HepG2 (cell line): ENCODE results near the gene NRSN2. TPM values are rescaled to one million over a fixed set of nuclear protein-coding genes. Genes with fewer than 3 reads are reported as not detected.

Source experiments
- ATF1 ChIP-seq: IDR thresholded peaks from 2 replicates; pipeline ENCODE4 v1.6.1; 2016; ENCODE audit warnings: mild to moderate bottlenecking, control low read depth
- ATRX ChIP-seq: sonication (generic); formaldehyde crosslinking; IDR thresholded peaks from 2 replicates; pipeline ENCODE4 v1.4.0; 2020; ENCODE audit warnings: missing genetic modification reagents, borderline replicate concordance
- GATAD2A ChIP-seq: IDR thresholded peaks from 2 replicates; pipeline ENCODE4 v1.6.1; 2016
- GZF1 ChIP-seq: sonication (generic); formaldehyde crosslinking; IDR thresholded peaks from 2 replicates; pipeline ENCODE4 v1.5.1; 2020; ENCODE audit warnings: mild to moderate bottlenecking, missing genetic modification reagents
- HNRNPL ChIP-seq: fragments of 200-400 bp; formaldehyde crosslinking; IDR thresholded peaks from 2 replicates; pipeline ENCODE4 v1.6.1; 2017; ENCODE audit warnings: mild to moderate bottlenecking, low read depth, low read length
- MTF2 ChIP-seq: sonication (generic); formaldehyde crosslinking; IDR thresholded peaks from 2 replicates; pipeline ENCODE4 v1.5.0; 2020; ENCODE audit warnings: missing genetic modification reagents, borderline replicate concordance
- NAIF1 ChIP-seq: sonication (generic); formaldehyde crosslinking; IDR thresholded peaks from 2 replicates; pipeline ENCODE4 v1.5.0; 2020; ENCODE audit warnings: mild to moderate bottlenecking, missing genetic modification reagents, borderline replicate concordance
- PTBP1 ChIP-seq: fragments of 200-400 bp; formaldehyde crosslinking; IDR thresholded peaks from 2 replicates; pipeline ENCODE4 v1.6.1; 2018; ENCODE audit warnings: low read length, low read depth; ENCODE audit not compliant: poor library complexity, severe bottlenecking
- RELA ChIP-seq: sonication (generic); formaldehyde crosslinking; IDR thresholded peaks from 2 replicates; pipeline ENCODE4 v1.4.0; 2020; ENCODE audit warnings: missing genetic modification reagents
- SMYD3 ChIP-seq: sonication (generic); formaldehyde crosslinking; IDR thresholded peaks from 2 replicates; pipeline ENCODE4 v1.8.1; 2023; ENCODE audit warnings: mild to moderate bottlenecking, missing genetic modification reagents
- ZNF225 ChIP-seq: sonication (generic); formaldehyde crosslinking; IDR thresholded peaks from 2 replicates; pipeline ENCODE4 v1.4.0; 2020; ENCODE audit warnings: mild to moderate bottlenecking, missing genetic modification reagents
- ZNF343 ChIP-seq: sonication (generic); formaldehyde crosslinking; IDR thresholded peaks from 2 replicates; pipeline ENCODE4 v1.4.0; 2020; ENCODE audit warnings: mild to moderate bottlenecking, missing genetic modification reagents
- ZNF552 ChIP-seq: sonication (generic); formaldehyde crosslinking; IDR thresholded peaks from 2 replicates; pipeline ENCODE4 v1.9.0; 2022; ENCODE audit warnings: missing genetic modification reagents, mild to moderate bottlenecking, borderline replicate concordance
- ZNF713 ChIP-seq: sonication (generic); formaldehyde crosslinking; IDR thresholded peaks from 2 replicates; pipeline ENCODE4 v1.4.0; 2020; ENCODE audit warnings: mild to moderate bottlenecking, missing genetic modification reagents
- ZNF749 ChIP-seq: sonication (generic); formaldehyde crosslinking; IDR thresholded peaks from 2 replicates; pipeline ENCODE4 v1.8.0; 2022; ENCODE audit warnings: mild to moderate bottlenecking, missing genetic modification reagents, moderate library complexity, borderline replicate concordance
- ZNF784 ChIP-seq: sonication (generic); formaldehyde crosslinking; IDR thresholded peaks from 2 replicates; pipeline ENCODE4 v1.5.1; 2020; ENCODE audit warnings: missing genetic modification reagents, mild to moderate bottlenecking, borderline replicate concordance
- polyA plus RNA-seq, 8 experiments: library from polyadenylated mRNA; depleted of rRNA in 3 of 8; stranded (reverse) in 7 of 8; unstranded in 1 of 8; fragments of >200 nt; fragmentation: Illumina TruSeq in 4 of 8; extraction: Trizol in 4 of 8; gene quantifications; 2 replicates each; pipeline versions ENCODE4 v1.2.1 to v1.2.3, GENCODE V29; 2011 to 2016; ENCODE audit warnings: low read depth in 4 of 8, missing spikeins in 1 of 8, mixed read lengths in 1 of 8; ENCODE audit not compliant: insufficient read depth in 1 of 8
- total RNA-seq, 5 experiments: library from RNA; depleted of rRNA; stranded (reverse); fragments of >200 nt; fragmentation: Illumina TruSeq; extraction: Trizol; gene quantifications; 2 replicates each; pipeline ENCODE4 v1.2.3, GENCODE V29; 2016; ENCODE audit warnings: low read depth in 1 of 5
- TF ChIP-seq, protein P1 (sequence below): sonication (generic); formaldehyde crosslinking; IDR thresholded peaks from 2 replicates; pipeline ENCODE4 v1.9.0; 2022; ENCODE audit warnings: low read depth, missing genetic modification reagents
- TF ChIP-seq, protein P2 (sequence below): sonication (generic); formaldehyde crosslinking; IDR thresholded peaks from 2 replicates; pipeline ENCODE4 v1.4.0; 2020; ENCODE audit warnings: mild to moderate bottlenecking, missing genetic modification reagents
- TF ChIP-seq, protein P3 (sequence below): sonication (generic); formaldehyde crosslinking; IDR thresholded peaks from 2 replicates; pipeline ENCODE4 v1.8.1; 2023; ENCODE audit warnings: mild to moderate bottlenecking, inconsistent platforms, moderate library complexity, missing genetic modification reagents, borderline replicate concordance

The NRSN2 gene
- total and polyA plus RNA-seq, 2 of the 13 experiments (the other 11 are each of a cell fraction or from before 2014, with no cell fraction given) = 32.3 to 49.4 TPM

DNA sequence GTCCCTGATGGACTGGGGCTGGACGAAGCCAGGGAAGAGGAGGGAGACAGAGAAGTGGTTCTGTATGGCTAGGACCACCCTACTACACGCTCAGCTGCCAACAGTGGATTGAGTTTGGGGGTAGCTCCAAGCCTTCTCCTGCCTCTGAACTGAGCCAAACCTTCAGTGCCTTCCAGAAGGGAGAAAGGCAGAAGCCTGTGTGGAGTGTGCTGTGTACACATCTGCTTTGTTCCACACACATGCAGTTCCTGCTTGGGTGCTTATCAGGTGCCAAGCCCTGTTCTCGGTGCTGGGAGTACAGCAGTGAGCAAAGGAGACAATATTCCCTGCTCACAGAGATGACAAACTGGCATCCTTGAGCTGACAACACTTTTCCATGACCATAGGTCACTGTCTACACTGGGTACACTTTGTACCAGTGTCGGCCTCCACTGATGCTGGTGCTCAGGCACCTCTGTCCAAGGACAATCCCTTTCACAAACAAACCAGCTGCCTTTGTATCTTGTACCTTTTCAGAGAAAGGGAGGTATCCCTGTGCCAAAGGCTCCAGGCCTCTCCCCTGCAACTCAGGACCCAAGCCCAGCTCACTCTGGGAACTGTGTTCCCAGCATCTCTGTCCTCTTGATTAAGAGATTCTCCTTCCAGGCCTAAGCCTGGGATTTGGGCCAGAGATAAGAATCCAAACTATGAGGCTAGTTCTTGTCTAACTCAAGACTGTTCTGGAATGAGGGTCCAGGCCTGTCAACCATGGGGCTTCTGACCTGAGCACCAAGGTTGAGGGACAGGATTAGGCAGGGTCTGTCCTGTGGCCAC is 49.9 kb downstream of the NRSN2 start (continued):
- TF ChIP-seq ATF1 (CRISPR knock-in tag) = peak; percentile 64
- TF ChIP-seq, protein P1, sequence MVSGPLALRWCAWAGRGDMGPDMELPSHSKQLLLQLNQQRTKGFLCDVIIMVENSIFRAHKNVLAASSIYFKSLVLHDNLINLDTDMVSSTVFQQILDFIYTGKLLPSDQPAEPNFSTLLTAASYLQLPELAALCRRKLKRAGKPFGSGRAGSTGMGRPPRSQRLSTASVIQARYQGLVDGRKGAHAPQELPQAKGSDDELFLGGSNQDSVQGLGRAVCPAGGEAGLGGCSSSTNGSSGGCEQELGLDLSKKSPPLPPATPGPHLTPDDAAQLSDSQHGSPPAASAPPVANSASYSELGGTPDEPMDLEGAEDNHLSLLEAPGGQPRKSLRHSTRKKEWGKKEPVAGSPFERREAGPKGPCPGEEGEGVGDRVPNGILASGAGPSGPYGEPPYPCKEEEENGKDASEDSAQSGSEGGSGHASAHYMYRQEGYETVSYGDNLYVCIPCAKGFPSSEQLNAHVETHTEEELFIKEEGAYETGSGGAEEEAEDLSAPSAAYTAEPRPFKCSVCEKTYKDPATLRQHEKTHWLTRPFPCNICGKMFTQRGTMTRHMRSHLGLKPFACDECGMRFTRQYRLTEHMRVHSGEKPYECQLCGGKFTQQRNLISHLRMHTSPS = peak; percentile 100
- TF ChIP-seq ATRX (CRISPR knock-in tag) = 0 out of 2 replicates have a peak, but pooled peaks have one; percentile 20
- no peak; the same call in 1 of the 2 replicates for TF ChIP-seq ZNF552 (CRISPR knock-in tag)
- TF ChIP-seq, protein P2, sequence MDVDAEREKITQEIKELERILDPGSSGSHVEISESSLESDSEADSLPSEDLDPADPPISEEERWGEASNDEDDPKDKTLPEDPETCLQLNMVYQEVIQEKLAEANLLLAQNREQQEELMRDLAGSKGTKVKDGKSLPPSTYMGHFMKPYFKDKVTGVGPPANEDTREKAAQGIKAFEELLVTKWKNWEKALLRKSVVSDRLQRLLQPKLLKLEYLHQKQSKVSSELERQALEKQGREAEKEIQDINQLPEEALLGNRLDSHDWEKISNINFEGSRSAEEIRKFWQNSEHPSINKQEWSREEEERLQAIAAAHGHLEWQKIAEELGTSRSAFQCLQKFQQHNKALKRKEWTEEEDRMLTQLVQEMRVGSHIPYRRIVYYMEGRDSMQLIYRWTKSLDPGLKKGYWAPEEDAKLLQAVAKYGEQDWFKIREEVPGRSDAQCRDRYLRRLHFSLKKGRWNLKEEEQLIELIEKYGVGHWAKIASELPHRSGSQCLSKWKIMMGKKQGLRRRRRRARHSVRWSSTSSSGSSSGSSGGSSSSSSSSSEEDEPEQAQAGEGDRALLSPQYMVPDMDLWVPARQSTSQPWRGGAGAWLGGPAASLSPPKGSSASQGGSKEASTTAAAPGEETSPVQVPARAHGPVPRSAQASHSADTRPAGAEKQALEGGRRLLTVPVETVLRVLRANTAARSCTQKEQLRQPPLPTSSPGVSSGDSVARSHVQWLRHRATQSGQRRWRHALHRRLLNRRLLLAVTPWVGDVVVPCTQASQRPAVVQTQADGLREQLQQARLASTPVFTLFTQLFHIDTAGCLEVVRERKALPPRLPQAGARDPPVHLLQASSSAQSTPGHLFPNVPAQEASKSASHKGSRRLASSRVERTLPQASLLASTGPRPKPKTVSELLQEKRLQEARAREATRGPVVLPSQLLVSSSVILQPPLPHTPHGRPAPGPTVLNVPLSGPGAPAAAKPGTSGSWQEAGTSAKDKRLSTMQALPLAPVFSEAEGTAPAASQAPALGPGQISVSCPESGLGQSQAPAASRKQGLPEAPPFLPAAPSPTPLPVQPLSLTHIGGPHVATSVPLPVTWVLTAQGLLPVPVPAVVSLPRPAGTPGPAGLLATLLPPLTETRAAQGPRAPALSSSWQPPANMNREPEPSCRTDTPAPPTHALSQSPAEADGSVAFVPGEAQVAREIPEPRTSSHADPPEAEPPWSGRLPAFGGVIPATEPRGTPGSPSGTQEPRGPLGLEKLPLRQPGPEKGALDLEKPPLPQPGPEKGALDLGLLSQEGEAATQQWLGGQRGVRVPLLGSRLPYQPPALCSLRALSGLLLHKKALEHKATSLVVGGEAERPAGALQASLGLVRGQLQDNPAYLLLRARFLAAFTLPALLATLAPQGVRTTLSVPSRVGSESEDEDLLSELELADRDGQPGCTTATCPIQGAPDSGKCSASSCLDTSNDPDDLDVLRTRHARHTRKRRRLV = no peak
- TF ChIP-seq HNRNPL = peak; percentile 95
- TF ChIP-seq ZNF749 (CRISPR knock-in tag) = peak; percentile 83; the same call in 1 of the 2 replicates
- TF ChIP-seq ZNF343 = peak; percentile 42; the same call in 1 of the 2 replicates
- TF ChIP-seq SMYD3 (CRISPR knock-in tag) = peak; percentile 98
- no peak for TF ChIP-seq RELA
- TF ChIP-seq ZNF225 (CRISPR knock-in tag) = no peak
- TF ChIP-seq NAIF1 (CRISPR knock-in tag) = peak; percentile 94
- TF ChIP-seq ZNF784 = 0 out of 2 replicates have a peak, but pooled peaks have one; percentile 80
- TF ChIP-seq MTF2 (CRISPR knock-in tag) = no peak
- TF ChIP-seq GATAD2A (CRISPR knock-in tag) = peak; percentile 100
- TF ChIP-seq PTBP1 = no peak
- no peak for TF ChIP-seq ZNF713
- peak; percentile 34; the same call in 1 of the 2 replicates for TF ChIP-seq GZF1 (CRISPR knock-in tag)
- TF ChIP-seq, protein P3, sequence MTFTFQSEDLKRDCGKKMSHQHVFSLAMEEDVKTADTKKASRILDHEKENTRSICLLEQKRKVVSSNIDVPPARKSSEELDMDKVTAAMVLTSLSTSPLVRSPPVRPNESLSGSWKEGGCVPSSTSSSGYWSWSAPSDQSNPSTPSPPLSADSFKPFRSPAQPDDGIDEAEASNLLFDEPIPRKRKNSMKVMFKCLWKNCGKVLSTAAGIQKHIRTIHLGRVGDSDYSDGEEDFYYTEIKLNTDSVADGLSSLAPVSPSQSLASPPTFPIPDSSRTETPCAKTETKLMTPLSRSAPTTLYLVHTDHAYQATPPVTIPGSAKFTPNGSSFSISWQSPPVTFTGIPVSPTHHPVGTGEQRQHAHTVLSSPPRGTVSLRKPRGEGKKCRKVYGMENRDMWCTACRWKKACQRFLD (CRISPR knock-in tag) = no peak; the same call in 1 of the 2 replicates
